GM18870 (cell line): ENCODE data around the gene TM7SF3.
A peak's percentile ranks its signal among the peaks of the same experiment; 100 is the strongest.
"Not testable (repeated sequence)": the region's sequence is repeated elsewhere in the genome, so short reads cannot be mapped to it uniquely, and the experiment has no call there.

Source experiments
- ATAC-seq: cut with Tn5 transposase; IDR thresholded peaks from one replicate; pipeline ENCODE4 v1.9.1; 2021; ENCODE audit warnings: moderate library complexity; ENCODE audit not compliant: unreplicated experiment

Gene TM7SF3

GRCh38 chr12:27014085-27014858 lies at the start of gene TM7SF3:
TSS of gene TM7SF3 (minus strand) at chr12:27014384. CDS start at chr12:27014168, 216 bp downstream.
- peak; percentile 54 for ATAC-seq

- ATAC-seq = no peak
These were observed 49.2 kb upstream of the TM7SF3 start for GRCh38 chr12:27063250-27063851.

- no peak for ATAC-seq
These were observed 47.1 kb upstream of the TM7SF3 start for GRCh38 chr12:27061317-27061716.

GRCh38 chr12:27060740-27061139 lies 46.6 kb upstream of the TM7SF3 start:
- ATAC-seq = no peak

- no peak for ATAC-seq
These were observed 43.4 kb upstream of the TM7SF3 start for GRCh38 chr12:27057543-27057942.

GRCh38 chr12:27055966-27056365 lies 41.8 kb upstream of the TM7SF3 start:
- ATAC-seq = no peak

- ATAC-seq = no peak
These were observed 38.6 kb upstream of the TM7SF3 start for GRCh38 chr12:27052742-27053141.

GRCh38 chr12:27052176-27052575 lies 38.0 kb upstream of the TM7SF3 start:
- no peak for ATAC-seq

GRCh38 chr12:27048822-27049752 lies 34.9 kb upstream of the TM7SF3 start:
- no peak for ATAC-seq

GRCh38 chr12:27042018-27042417 lies 27.8 kb upstream of the TM7SF3 start:
- ATAC-seq = not testable (repeated sequence)

GRCh38 chr12:27040637-27041036 lies 26.5 kb upstream of the TM7SF3 start:
- not testable (repeated sequence) for ATAC-seq

GRCh38 chr12:27034607-27035293 lies 20.6 kb upstream of the TM7SF3 start:
- ATAC-seq = no peak

- ATAC-seq = no peak
These were observed 18.5 kb upstream of the TM7SF3 start for GRCh38 chr12:27032679-27033078.

GRCh38 chr12:27031531-27031930 lies 17.3 kb upstream of the TM7SF3 start:
- ATAC-seq = no peak

- no peak for ATAC-seq
These were observed 12.1 kb upstream of the TM7SF3 start for GRCh38 chr12:27026257-27026656.

GRCh38 chr12:27025116-27025515 lies 10.9 kb upstream of the TM7SF3 start:
- no peak for ATAC-seq

GRCh38 chr12:27024291-27024690 lies 10.1 kb upstream of the TM7SF3 start:
- no peak for ATAC-seq

- ATAC-seq = no peak
These were observed 6.6 kb upstream of the TM7SF3 start for GRCh38 chr12:27020761-27021160.

- ATAC-seq = no peak
These were observed 3.9 kb upstream of the TM7SF3 start for GRCh38 chr12:27018037-27018436.

- ATAC-seq = not testable (repeated sequence)
These were observed 3.1 kb upstream of the TM7SF3 start for GRCh38 chr12:27017163-27017823.
